Measurements from ENCODE around the gene TMEM254.
"Not testable (repeated sequence)": the region's sequence is repeated elsewhere in the genome, so short reads cannot be mapped to it uniquely, and the experiment has no call there.

Gene TMEM254

GRCh38 chr10:80133687-80134086, 55.2 kb downstream of the TMEM254 start:
- not testable (repeated sequence) for DNase-seq

- no peak for DNase-seq
Observed at GRCh38 chr10:80136134-80136571, 57.7 kb downstream of the TMEM254 start.

DNA sequence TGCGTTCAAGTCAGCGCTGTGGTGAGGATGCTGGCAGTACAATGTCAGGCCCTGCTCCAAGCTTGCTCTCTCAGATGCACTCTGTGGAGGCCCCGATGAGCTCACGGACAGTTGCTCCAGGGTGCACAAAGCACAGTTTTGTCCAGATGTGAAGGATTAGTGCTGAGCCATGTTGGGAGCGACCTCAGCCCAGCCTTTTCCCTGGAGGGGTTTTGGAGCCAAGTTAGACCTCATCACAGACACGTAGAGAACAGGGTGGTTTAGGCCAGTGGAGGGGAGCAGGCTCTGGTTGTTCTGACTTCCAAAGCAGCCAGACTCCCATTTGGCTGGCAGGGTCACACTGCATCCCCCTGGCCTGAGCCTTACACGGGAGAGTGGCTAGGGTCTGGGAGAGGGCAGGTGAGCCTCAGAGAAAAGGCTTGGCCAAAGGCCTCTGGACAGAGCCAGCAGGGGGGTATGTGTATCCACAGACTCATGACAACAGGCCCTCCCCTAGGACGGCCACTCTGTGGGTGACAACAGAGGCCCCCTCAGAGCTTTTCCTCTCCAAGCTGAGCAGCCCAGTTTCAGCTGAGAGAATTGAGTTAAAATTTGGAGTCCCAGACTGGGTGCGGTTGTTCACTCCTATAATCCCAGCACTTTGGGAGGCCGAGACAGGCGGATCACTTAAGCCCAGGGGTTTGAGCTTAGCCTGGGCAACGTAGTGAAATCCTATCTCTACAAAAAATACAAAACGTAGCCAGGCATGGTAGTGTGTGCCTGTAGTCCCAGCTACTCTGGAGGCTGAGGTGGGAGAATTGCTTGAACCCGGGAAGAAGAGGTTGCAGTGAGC, 58.8 kb downstream of the TMEM254 start:
- DNase-seq, result no peak

GRCh38 chr10:80137920-80138319, 59.5 kb downstream of the TMEM254 start:
- no peak for DNase-seq

- DNase-seq, result no peak
Observed at GRCh38 chr10:80139265-80139664, 60.8 kb downstream of the TMEM254 start.

DNA sequence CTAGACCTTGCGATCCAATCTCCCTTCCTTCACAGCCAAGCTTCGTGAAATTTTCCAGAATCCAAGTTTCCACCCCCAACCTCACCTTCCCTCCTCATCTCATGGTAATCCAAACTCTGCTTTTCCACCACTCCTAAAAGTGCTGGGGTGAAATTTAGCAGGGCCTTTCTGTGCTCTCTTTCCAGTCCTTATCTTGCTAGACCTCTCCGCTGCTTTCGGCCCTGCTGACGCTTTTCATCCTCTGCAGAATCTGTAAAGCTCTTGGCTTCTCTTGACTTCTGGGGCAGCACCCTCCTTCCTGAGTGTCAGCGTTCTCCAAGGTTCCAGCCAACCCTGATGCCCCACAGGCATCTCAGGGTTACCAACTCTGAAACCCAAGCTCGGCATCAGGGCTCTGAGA, 61.8 kb downstream of the TMEM254 start:
- no peak for DNase-seq

DNA sequence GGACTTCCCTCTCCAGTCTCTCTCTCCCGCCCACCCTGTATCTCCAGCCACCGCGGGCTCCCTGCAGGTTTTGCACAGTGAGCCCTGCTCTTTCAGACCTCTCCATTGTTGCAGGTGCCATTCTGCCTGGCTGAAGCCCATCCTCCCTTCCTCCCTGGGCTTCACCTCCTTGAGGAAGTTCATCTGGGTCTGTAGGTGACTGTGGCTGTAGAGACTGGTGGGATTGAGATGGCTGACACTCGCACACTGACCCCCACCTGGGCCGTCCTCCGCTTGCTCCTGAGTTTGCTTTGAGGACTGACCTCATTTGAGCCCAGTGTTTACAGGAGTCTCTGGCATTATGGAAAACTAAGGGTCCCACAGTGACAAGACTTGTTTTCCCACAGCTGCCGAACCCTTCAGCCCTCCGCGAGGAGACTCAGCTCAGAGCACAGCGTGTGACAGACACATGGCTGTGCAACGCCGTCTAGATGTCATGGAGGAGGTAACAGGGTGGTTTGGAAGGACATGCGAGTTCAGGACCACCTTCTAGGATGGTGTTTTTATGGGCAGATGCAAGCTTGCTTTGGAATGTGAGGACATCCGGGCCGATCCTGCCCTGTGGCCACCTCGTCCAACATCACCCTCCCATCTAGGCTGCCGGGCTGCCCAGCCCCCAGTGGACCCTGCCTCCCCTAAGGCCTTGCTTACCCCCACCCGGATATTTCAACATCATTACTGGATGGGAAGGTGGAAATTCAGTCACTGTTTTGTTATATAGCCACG, 63.4 kb downstream of the TMEM254 start:
- no peak for DNase-seq
